Measurements from ENCODE around the gene WNT1.
A peak's percentile ranks its signal among the peaks of the same experiment; 100 is the strongest.

Gene WNT1

DNA sequence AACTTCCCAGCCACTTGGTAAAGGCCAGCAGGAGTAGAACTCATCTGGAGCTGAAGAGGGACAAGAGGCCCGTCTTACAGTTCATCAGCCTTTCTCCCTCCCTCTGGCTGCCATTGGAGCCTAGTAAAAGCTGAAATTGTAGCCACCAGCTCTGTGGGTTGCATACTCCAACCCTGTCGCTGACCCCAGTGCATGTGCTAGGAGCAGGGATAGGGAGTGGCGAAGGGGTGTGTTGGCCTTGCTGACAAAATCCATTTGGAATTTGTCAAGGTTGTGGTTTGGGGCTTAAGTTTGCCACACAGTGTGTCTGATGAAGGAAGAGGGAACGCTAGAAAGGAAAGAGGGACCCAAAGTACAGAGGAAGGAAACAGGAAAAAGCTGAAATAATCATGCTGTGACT, 16.8 kb upstream of the WNT1 start:
- DNase-seq (ENCODE audit: low read depth) = no peak

DNA sequence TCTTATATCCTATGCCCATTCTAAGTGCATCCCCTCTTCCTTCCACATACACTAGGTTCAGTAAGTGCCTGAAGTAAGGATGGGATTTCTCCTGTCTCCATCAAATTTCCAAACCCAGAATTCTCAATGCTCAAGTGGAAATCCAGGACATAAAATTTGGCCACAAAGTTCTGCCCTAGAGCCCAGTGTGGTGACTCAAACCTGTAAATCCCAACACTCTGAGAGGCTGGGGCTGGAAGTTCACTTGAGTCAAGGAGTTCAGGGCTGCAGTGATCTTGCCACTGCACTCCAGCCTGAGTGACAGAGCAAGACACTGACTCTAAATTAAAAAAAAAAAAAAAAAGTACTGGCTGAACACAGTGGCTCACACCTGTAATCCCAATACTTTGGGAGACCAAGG, 16.3 kb upstream of the WNT1 start:
- no peak for DNase-seq (ENCODE audit: low read depth)

GRCh38 chr12:48965298-48965838, 12.8 kb upstream of the WNT1 start:
- no peak for DNase-seq (ENCODE audit: low read depth)

DNA sequence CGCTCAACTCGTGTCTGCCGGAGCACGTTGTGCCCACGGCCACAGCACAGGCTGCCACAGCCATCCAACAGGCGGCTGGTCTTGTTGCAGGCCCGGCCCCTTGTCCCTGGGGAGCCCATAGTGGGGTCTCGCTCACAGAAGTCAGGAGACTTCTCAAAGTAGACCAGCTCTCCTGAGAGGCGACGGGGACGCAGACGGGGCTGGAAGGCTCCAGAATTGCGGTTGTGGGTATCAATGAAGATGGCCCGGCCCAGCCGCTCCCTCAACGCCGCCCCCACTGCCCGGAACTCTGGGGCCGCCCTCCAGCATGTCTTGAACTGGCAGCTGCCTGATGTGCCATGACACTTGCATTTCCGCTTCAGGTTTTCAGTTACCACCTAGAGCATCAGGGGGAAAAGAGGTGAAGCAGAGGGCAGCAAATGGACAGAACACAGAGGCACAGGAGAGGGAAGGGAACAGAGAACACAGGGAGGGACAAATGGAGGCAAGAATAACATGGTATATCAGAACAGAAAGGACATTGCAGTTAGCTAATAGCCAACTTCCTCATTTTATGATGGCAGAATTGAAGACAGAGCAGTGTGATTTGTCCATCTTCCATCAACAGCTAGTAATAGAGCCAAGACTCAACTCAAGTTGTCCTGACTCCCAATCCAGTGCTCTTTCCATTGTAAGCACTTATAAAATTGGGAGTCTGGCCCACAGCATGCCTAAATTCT, 11.8 kb upstream of the WNT1 start:
- no peak for DNase-seq (ENCODE audit: low read depth)

GRCh38 chr12:48967991-48968390, 10.1 kb upstream of the WNT1 start:
- no peak for DNase-seq (ENCODE audit: low read depth)

DNA sequence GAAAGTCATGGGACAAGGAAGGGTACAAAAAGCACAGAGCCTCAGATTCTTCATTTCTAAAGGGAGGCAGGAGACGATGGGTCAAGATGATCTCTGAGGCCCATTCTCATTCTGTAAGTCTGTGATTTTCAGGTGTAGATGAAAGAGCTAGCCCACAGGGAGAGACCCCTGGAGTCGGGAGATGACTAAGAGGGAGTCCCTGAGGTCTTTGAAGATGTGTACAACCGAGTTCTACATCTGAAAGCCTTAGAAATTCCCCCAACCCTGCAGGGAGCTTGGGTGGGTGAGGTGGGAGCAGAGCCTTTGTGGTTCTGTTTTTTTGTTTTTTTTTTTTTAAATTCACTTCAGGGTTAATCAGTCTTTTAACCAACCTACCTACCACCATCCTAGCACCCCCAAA, 9.7 kb upstream of the WNT1 start:
- no peak for DNase-seq (ENCODE audit: low read depth)

GRCh38 chr12:48969160-48969771, 8.9 kb upstream of the WNT1 start:
- no peak for DNase-seq (ENCODE audit: low read depth)

- peak; percentile 57 for DNase-seq (ENCODE audit: low read depth)
Measured at GRCh38 chr12:48969833-48970701, 8.1 kb upstream of the WNT1 start.

DNA sequence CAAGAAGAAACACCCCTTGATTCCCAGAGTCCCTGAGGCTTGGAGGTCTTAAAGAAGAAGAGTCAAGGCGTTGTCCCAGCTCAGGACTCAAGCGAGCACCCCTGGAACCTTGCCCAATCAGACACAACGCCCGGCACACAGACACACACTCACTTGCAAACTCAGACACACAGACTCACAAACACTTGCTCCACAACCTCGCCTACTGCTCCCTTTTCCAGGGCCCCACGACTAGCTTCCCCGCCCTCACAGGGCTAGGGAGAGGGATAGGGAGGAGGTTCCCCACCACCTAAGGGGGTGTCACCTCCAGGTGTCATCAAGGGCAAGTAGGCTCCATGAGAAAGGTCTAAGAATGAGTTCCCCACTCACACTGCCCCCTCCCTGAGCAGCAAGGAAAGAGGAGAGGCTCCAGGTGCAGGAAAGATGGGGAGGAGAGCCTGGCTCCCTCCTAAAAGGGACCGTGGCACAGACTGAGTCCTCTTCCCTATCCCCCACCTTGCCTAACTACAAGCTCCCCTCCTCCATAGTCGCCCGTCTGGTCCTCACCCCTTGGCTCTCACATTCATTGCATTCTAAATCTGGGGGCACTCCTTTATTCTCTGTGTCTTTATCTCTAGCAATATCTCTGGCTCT, 7.3 kb upstream of the WNT1 start:
- no peak for DNase-seq (ENCODE audit: low read depth)

- DNase-seq (ENCODE audit: low read depth) = no peak
Measured at GRCh38 chr12:48972213-48972951, 5.7 kb upstream of the WNT1 start.

- no peak for DNase-seq (ENCODE audit: low read depth)
Measured at GRCh38 chr12:48972952-48973483, 5.1 kb upstream of the WNT1 start.

- no peak for DNase-seq (ENCODE audit: low read depth)
Measured at GRCh38 chr12:48973531-48973930, 4.6 kb upstream of the WNT1 start.

- DNase-seq (ENCODE audit: low read depth) = no peak
Measured at GRCh38 chr12:48973941-48974673, 4.0 kb upstream of the WNT1 start.

GRCh38 chr12:48977290-48978281, 536 bp upstream of the WNT1 start:
- DNase-seq (ENCODE audit: low read depth) = peak; percentile 66

DNA sequence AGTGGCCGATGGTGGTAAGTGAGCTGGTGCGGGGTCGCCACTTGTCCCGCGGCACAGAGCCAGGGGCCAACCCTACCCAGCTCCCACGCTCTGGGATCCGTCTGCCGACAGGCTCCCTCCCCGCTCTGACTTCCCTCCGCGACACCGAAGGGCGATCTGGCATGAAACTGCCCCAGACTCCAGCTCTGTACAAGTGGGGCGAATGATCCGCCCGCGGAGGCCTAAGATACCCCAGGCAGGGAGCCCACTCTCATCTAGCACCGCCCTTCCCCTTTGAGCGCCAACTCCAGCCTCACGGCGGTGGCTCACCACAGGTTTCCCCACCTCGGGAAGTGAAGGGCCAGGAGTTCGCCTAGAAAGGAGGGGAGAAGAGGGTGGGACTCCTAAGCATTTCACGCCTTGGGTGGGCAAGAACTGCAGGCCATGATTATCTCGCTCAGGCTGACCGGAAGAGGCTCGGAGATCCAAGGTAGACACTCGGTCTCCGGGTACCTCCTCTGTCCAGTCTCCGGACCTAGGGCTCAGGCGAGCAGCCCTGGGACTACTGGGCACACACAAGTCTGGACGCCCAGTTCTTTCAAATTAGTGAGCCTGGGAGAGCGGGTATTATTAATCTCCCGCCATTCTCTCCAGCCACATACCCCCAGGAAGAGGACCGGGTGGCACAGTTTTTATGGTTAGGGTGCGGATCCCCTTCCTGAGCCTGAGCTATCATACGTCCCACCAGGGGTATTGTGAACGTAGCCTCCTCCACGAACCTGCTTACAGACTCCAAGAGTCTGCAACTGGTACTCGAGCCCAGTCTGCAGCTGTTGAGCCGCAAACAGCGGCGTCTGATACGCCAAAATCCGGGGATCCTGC, 849 bp downstream of the WNT1 start:
- DNase-seq (ENCODE audit: low read depth) = no peak

GRCh38 chr12:48979602-48980388, 1.7 kb downstream of the WNT1 start:
- no peak for DNase-seq (ENCODE audit: low read depth)

- DNase-seq (ENCODE audit: low read depth) = no peak
Measured at GRCh38 chr12:48980389-48980952, 2.3 kb downstream of the WNT1 start.
